Measurements from ENCODE around the gene SPRR2A. TPM values are rescaled to one million over a fixed set of nuclear protein-coding genes. Genes with fewer than 3 reads are reported as not detected.
"Not testable (repeated sequence)": the region's sequence is repeated elsewhere in the genome, so short reads cannot be mapped to it uniquely, and the experiment has no call there.

Gene SPRR2A
- total RNA-seq, result not detected in 2 replicates
- polyA plus RNA-seq (2012), result not detected

DNA sequence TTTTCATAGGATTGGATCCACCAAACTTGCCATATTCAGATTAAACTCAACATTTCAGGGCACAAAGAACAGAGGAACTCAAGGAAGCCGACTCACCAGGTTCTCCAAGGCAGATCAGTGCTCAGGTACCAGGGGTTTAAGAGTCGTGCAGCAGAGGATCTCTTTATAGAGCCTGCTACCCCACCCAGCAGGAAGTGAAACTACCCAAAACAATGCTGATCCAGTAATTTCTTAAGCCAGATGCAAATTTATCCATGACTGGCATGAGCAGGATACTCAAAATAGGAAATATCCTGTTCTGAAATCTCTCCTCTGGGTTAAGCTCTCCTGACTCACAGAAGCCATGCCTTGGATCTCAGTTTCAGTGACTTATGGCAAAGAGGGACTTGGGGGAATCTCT is at the start of gene SPRR2A:
Gene SPRR2A (minus strand): TSS at position 138 of the 400 bp plus-strand sequence. CDS start 777 bp downstream, outside the sequence.
- no peak for DNase-seq (ENCODE audit: low read depth)

DNA sequence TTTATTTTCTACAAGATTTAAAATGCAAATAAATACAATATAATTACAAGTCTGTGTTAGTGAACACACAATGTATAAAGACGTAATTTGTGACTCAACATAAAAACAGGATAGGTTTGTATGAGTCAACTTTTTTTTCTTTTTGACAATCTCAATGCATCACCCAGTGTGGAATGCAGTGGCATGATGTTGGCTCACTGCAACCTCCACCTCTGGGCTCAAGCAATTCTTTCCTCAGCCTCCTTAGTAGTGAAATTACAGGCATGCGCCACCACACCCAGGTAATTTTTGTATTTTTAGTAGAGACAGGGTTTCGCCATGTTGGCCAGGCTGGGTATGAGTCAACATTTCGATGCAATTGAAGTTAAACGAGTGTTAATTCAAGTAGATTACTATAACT is 42.9 kb upstream of the SPRR2A start:
- no peak for DNase-seq (ENCODE audit: low read depth)

GRCh38 chr1:153099461-153100045 is 42.2 kb upstream of the SPRR2A start:
- no peak for DNase-seq (ENCODE audit: low read depth)

DNA sequence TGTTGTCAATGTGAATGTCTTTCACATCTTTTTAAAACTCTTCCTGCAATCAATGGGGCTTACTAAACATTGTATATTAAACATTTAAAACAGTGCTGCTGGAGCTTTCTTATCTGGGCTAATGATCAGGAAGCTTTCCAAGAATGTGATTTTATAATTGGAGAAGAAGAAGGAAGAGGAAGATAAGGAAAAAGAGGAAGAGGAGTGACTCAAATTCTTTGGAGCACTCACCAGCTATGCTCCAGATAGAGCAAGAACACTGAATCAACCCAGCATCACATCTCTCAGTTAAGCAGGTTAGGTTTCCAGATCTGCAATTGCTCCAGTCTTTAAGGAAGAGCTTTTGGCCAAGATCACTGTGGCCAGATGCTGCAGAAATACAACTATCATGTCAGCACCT is 38.5 kb upstream of the SPRR2A start:
- DNase-seq (ENCODE audit: low read depth), result no peak

- DNase-seq (ENCODE audit: low read depth), result no peak
Observed at GRCh38 chr1:153094426-153094825, 37.1 kb upstream of the SPRR2A start, which contains the start of gene SPRR2E. Gene SPRR2E, minus strand, starts transcription at chr1:153094526. Its CDS starts 775 bp downstream, at chr1:153093751.

- no peak for DNase-seq (ENCODE audit: low read depth)
Observed at GRCh38 chr1:153087652-153088051, 30.3 kb upstream of the SPRR2A start.

GRCh38 chr1:153081736-153082135 is 24.4 kb upstream of the SPRR2A start:
- no peak for DNase-seq (ENCODE audit: low read depth)

- DNase-seq (ENCODE audit: low read depth), result no peak
Observed at GRCh38 chr1:153072806-153073726, 15.8 kb upstream of the SPRR2A start.

DNA sequence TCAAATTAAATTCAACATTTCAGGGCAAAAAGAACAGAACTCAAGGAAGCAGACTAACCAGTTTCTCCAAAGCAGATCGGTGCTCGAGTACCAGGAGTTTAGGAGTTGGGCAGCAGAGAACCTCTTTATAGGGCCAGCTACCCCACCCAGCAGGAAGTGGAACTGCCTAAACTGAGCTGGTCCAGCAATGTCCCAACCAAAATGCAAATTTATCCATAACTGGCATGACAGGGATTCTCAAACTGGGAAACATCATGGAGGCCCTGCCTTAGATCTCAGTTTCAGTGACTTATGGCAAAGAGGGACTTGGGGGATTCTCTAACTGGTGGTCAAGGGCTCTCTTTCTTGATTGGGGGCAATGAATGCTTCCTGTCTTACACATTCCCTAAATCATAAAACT is 14.2 kb upstream of the SPRR2A start, which contains the start of gene SPRR2B:
Gene SPRR2B (minus strand): TSS at position 101 of the 400 bp plus-strand sequence. CDS start 772 bp downstream, outside the sequence.
- DNase-seq (ENCODE audit: low read depth), result no peak

DNA sequence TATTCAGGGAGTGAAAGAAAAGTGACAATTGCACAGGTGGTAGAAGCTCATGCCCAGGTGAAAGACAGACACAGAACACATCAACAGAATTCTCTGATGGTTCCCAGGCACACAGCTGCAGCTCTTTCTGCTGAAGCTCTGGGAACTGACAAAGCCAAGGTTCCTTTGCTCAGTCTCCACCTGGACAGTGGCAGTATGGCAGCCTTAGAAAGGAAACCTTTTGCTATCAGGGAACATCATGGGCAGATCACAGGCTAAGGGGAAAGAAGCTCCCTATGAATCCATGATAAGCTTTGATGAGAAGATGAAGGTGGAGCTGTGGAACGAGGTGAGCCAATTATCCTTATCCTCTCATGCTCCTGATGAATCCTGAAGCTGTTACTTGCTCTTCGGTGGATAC is 12.9 kb upstream of the SPRR2A start:
- no peak for DNase-seq (ENCODE audit: low read depth)

DNA sequence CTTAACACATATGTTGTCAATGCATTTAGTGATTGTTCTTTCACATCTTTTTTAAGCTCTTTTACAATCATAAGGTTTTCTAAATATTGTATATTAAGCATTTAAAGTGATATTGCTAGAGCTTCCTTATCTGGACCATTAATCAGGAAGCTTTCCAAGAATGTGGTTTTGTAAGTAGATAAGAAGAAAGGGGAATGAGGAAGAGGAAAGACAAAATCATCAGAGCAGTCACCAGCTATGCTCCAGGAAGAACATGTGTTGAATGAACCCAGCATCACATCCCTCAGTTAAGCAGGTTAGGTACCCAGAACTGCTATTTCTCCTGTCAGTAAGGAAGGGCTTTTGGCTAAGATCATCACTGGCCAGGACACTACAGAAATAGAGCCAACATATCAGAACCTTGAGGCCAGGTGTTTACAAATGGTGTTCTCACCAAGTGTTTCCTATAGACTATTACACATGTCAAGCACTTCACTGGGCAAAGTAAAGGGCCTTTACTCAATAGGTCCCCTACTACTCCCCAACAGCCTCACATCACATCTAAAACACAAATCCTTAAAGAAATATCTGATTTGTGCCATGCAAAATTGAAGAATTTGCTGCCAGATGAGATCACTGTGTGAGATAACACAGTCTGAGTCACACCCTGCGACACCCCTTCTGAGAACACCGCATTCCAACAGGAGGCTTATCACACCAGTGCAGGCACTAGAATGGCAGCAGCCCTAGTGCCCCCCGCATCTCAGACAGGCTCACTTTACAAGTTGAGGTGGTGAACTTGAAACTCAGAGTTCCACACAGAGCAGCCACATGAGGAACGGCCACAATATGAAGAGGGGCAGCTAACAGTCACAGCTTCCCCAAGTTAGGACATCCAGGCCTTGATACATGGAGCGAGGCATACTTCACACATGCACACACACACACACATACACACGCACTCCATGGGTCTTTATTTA is 1.8 kb upstream of the SPRR2A start:
- no peak for DNase-seq (ENCODE audit: low read depth)

- no peak for DNase-seq (ENCODE audit: low read depth)
Observed at GRCh38 chr1:153058154-153058553, 842 bp upstream of the SPRR2A start.

DNA sequence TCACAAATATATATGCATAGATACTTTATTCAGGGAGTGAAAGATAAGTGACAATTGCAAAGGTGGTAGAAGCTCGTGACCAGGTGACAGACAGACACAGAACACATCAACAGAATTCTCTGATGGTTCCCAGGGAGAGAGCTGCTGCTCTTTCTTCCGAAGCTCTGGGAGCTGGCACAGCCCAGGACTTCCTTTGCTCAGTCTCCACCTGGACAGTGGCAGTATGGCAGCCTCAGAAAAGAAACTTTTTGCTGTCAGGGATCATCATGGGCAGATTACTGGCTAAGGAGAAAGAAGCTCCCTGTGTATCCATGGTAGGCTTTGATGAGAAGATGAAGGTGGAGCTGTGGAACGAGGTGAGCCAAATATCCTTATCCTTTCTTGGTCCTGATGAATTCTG is 1.2 kb downstream of the SPRR2A start:
- DNase-seq (ENCODE audit: low read depth), result not testable (repeated sequence)

GRCh38 chr1:153049211-153049610 is 8.1 kb downstream of the SPRR2A start:
- no peak for DNase-seq (ENCODE audit: low read depth)

GRCh38 chr1:153040950-153041631 is 16.2 kb downstream of the SPRR2A start, which contains the start of gene SPRR2D:
Gene SPRR2D, minus strand, starts transcription at chr1:153041120. Its CDS starts 774 bp downstream, at chr1:153040346.
- DNase-seq (ENCODE audit: low read depth), result no peak

- no peak for DNase-seq (ENCODE audit: low read depth)
Observed at GRCh38 chr1:153035211-153035610, 22.1 kb downstream of the SPRR2A start.

DNA sequence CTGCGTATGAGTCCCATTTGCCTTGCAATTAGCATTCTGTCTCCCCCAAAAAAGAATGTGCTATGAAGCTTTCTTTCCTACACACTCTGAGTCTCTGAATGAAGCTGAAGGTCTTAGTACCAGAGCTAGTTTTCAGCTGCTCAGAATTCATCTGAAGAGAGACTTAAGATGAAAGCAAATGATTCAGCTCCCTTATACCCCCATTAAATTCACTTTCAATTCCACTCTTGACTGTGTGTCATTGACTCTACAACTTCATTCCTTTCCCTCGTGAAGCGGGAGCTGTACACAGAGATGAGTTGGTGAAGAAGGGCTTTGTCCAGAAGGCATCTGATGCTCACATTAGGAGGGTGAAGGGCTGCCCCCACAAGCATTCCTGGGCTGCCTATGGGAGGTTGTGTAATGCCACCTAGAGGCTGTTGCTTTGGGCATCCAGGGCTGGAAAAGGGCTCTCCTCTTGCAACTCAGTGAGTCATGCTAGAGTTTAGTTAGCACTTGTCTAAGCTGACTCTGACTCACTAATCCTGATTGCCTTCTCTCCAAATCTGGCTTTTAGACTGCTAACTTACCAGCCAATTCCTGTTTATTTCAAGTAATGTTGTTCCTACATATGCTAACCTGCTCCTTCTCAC is 24.5 kb downstream of the SPRR2A start:
- peak; percentile 20 for DNase-seq (ENCODE audit: low read depth)

GRCh38 chr1:153032073-153032472 is 25.2 kb downstream of the SPRR2A start:
- DNase-seq (ENCODE audit: low read depth), result no peak

GRCh38 chr1:153030895-153031294 is 26.4 kb downstream of the SPRR2A start, which contains the start of gene SPRR1B:
Gene SPRR1B, plus strand, starts transcription at chr1:153031203. Its CDS starts 1,143 bp downstream, at chr1:153032346.
- DNase-seq (ENCODE audit: low read depth), result no peak

GRCh38 chr1:153028766-153029165 is 28.5 kb downstream of the SPRR2A start:
- DNase-seq (ENCODE audit: low read depth), result no peak
